Kidney (tissue), 14 donors: ENCODE measurements around the gene TMEM178B. TPM values are rescaled to one million over a fixed set of nuclear protein-coding genes. Genes with fewer than 3 reads are reported as not detected.

Source experiments
- DNase-seq, 5 donors: peaks; one replicate each; pipeline ENCODE4 v3.0.0-alpha.2; 2013 to 2020
- FAIRE-seq: peaks from 2 replicates; lab custom pipeline; 2012; peaks lifted over from hg19 to GRCh38; lab: Jason Lieb, UNC
- H3K27ac ChIP-seq, 2 donors: one replicate each; pipeline ENCODE4 v1.7.0; 2013; ENCODE audit warnings: low read depth in 2 of 2, low read length in 2 of 2, inconsistent platforms in 1 of 2
- H3K27me3 ChIP-seq: one replicate; pipeline ENCODE4 v1.7.1; 2013; ENCODE audit warnings: low read length, inconsistent platforms; ENCODE audit not compliant: control insufficient read depth, insufficient read depth
- H3K36me3 ChIP-seq, 3 donors: one replicate each; pipeline versions ENCODE4 v1.7.0 to v1.7.1; 2013; ENCODE audit warnings: low read length in 3 of 3, control low read depth in 1 of 3, inconsistent platforms in 1 of 3; ENCODE audit not compliant: insufficient read depth in 3 of 3, control insufficient read depth in 2 of 3
- H3K4me1 ChIP-seq, 3 donors: one replicate each; pipeline versions ENCODE4 v1.7.0 to v1.7.1; 2013; ENCODE audit warnings: low read length in 3 of 3, inconsistent platforms in 1 of 3, low read depth in 1 of 3; ENCODE audit not compliant: control insufficient read depth in 2 of 3, insufficient read depth in 2 of 3
- H3K4me3 ChIP-seq, 3 donors: one replicate each; pipeline versions ENCODE4 v1.7.0 to v1.8.1; 2013; ENCODE audit warnings: low read length in 3 of 3, control low read depth in 1 of 3, inconsistent platforms in 1 of 3
- H3K9ac ChIP-seq, 3 donors: one replicate each; pipeline versions ENCODE4 v1.7.0 to v1.7.1; 2013; ENCODE audit warnings: low read length in 3 of 3, control low read depth in 1 of 3, inconsistent platforms in 1 of 3
- H3K9me3 ChIP-seq, 3 donors: one replicate each; pipeline versions ENCODE4 v1.7.0 to v1.7.1; 2013; ENCODE audit warnings: low read length in 3 of 3, control low read depth in 1 of 3, inconsistent platforms in 1 of 3; ENCODE audit not compliant: control insufficient read depth in 2 of 3, insufficient read depth in 1 of 3
- intact Hi-C: fragments of 100-400 bp; cut with DNase I; formaldehyde crosslinking; loops from one replicate; pipeline ENCODE4 v1.11.1; 2022
- polyA plus RNA-seq: library from polyadenylated mRNA; stranded (reverse); fragments of 350-450 nt; fragmentation: Illumina TruSeq; extraction: RNeasy Lipid Tissue Mini Kit (QIAGEN cat#74804); gene quantifications from one replicate; pipeline ENCODE4 v1.2.3, GENCODE V29; 2014; ENCODE audit warnings: low read depth, low replicate concordance; ENCODE audit not compliant: insufficient read depth
- total RNA-seq: library from RNA; stranded (reverse); fragmentation: NEBNext Ultra II Directional; extraction: Animal tissue kit (Norgen Biotek cat#: 25700); gene quantifications from one replicate; pipeline ENCODE4 v1.2.1, GENCODE V29; 2021
- TF ChIP-seq, protein P1 (sequence below): IDR thresholded peaks from 3 replicates; pipeline ENCODE4 v1.5.1; 2012; ENCODE audit warnings: mild to moderate bottlenecking, moderate library complexity, borderline replicate concordance; ENCODE audit not compliant: insufficient read depth; ENCODE audit errors: extremely low read depth
- donor health status: control.
- donor health status: control.
- donor health status: control.
- donor health status: control.
- donor health status: control.
- donor health status: DM: yes; HTN: yes; CAD: no.
- donor health status: Normal renal cell carcinoma (clear cell type).

The TMEM178B gene
- total and polyA plus RNA-seq, 2 donors from 2014 or later, result 0.58 to 20.0 TPM

DNA sequence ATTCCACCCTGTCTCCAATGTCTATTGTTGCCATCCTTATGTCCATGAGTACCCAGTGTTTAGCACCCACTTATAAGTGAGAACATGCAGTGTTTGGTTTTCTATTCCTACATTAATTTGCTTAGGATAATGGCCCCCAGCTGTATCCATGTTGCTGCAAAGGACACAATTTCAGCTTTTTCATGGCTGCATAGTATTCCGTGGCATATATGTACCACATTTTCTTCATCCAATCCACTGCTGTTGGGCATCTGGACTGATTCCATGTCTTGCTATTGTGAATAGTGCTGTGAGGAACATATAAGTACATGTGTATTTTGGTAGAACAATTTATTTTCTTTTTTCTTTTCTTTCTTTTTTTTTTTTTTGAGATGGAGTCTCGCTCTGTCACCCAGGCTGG is 68.2 kb downstream of the TMEM178B start:
- TF ChIP-seq, protein P1, sequence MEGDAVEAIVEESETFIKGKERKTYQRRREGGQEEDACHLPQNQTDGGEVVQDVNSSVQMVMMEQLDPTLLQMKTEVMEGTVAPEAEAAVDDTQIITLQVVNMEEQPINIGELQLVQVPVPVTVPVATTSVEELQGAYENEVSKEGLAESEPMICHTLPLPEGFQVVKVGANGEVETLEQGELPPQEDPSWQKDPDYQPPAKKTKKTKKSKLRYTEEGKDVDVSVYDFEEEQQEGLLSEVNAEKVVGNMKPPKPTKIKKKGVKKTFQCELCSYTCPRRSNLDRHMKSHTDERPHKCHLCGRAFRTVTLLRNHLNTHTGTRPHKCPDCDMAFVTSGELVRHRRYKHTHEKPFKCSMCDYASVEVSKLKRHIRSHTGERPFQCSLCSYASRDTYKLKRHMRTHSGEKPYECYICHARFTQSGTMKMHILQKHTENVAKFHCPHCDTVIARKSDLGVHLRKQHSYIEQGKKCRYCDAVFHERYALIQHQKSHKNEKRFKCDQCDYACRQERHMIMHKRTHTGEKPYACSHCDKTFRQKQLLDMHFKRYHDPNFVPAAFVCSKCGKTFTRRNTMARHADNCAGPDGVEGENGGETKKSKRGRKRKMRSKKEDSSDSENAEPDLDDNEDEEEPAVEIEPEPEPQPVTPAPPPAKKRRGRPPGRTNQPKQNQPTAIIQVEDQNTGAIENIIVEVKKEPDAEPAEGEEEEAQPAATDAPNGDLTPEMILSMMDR, result no peak
- H3K4me1 ChIP-seq, result no peaks in the 10 kb centered on the region
- H3K4me3 ChIP-seq, result no peak overlapping the region
- DNase-seq (no peak), FAIRE-seq (no peak)
- H3K36me3 ChIP-seq, result no peaks in the 10 kb centered on the region
- intact Hi-C loops, result no loop called here
- H3K9me3 ChIP-seq, result peaks cover 0 to 8% (median 0%) of the 10 kb centered on the region in 3 donors
- H3K9ac ChIP-seq, result no peak overlapping the region
- H3K27ac ChIP-seq, result no peak overlapping the region
- no peaks in the 10 kb centered on the region for H3K27me3 ChIP-seq

DNA sequence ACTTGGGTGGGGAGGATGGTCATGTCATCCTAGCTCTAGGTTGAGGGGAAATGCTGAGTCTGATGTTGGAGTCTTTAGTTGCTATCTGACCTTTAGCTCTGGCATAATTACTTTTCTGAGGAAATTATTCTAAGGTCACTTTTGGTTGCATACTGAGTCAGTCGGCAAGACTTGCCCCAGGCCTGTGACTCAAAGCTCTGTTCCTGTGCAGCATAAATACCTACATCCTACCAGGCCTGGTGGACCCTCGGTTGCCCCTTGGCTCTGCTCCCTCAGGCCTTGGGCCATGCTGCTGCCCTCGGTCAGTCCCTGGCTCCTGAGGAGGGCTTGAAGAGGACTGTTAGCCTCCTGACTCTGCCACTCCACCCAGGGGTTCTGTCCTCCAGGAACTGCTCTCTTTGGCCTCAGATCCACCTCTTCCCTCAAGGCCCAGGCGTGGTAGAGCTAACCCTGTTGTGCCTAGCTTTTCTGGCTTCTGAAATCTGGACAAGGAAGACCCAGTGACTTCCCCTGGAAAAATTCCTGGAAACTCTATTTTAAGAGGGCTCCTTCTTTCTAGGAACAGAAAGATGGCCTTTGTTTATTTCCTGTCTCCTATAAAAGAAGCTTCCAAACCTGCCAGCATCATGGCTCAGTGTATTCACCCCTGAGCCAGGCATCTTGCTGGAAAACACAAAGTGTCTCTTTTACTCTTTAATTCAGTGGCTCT is 71.2 kb downstream of the TMEM178B start:
- intact Hi-C loops, result no loop called here
- FAIRE-seq, result no peak
- no peaks in the 10 kb centered on the region for H3K36me3 ChIP-seq
- TF ChIP-seq, protein P1, result no peak
- no peak overlapping the region for H3K9ac ChIP-seq
- no peaks in the 10 kb centered on the region for H3K4me1 ChIP-seq
- no peaks in the 10 kb centered on the region for H3K27me3 ChIP-seq
- H3K9me3 ChIP-seq, result peaks cover 0 to 8% (median 0%) of the 10 kb centered on the region in 3 donors
- no peak for DNase-seq
- no peak overlapping the region for H3K4me3 ChIP-seq
- no peak overlapping the region for H3K27ac ChIP-seq

DNA sequence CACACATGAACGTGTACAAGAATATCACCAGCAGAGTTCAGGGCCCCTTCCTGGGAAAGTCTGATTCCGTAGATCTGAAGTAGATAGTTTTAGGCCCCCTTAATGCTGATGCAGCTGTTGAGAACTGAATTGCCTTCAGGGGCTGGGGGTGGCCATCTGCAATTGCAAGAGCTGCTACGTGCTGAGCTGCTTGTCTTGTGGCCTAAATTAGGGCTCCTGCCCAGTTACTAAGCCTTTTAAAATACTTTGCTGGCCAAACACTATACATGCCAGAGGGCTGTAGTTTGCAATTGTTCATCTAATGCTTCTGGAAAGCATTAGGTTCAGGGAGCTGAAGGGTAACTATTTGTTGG is 71.7 kb downstream of the TMEM178B start:
- intact Hi-C loops, result no loop called here
- H3K9ac ChIP-seq, result no peak overlapping the region
- H3K27ac ChIP-seq, result no peak overlapping the region
- FAIRE-seq (no peak), DNase-seq (no peak)
- TF ChIP-seq, protein P1, result no peak
- peaks cover 0 to 8% (median 0%) of the 10 kb centered on the region in 3 donors for H3K9me3 ChIP-seq
- no peaks in the 10 kb centered on the region for H3K4me1 ChIP-seq
- no peak overlapping the region for H3K4me3 ChIP-seq
- no peaks in the 10 kb centered on the region for H3K36me3 ChIP-seq
- no peaks in the 10 kb centered on the region for H3K27me3 ChIP-seq
